NCI-H69 (cell line): ENCODE data around the gene TMEM214.
A peak's percentile ranks its signal among the peaks of the same experiment; 100 is the strongest.

ENCODE experiments used
- DNase-seq: peaks from one replicate; lab custom pipeline; 2025; lab: John Stamatoyannopoulos, UW

The TMEM214 gene

DNA sequence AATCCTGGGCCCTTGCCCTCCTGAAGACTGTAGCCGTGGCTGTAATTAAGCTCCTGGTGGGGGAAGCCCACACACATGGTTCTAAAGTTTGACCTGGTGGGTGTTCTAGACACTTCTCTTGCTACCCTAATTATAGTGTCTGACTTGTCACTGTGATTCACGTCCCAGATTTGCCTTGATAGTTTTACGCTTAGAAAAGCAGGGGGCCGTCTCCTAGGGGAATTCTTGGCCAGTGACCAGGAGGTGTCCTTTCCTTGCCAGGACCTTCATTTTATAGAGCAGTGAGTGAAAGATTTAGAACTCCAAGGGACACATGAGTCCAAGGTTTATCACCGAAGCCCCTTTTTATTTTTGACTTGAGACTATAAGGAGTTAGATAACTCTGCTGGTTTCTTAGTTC is 9.0 kb downstream of the TMEM214 start:
- DNase-seq, result peak; percentile 80

GRCh38 chr2:27042159-27042661 is 9.4 kb downstream of the TMEM214 start:
- DNase-seq, result peak; percentile 68

DNA sequence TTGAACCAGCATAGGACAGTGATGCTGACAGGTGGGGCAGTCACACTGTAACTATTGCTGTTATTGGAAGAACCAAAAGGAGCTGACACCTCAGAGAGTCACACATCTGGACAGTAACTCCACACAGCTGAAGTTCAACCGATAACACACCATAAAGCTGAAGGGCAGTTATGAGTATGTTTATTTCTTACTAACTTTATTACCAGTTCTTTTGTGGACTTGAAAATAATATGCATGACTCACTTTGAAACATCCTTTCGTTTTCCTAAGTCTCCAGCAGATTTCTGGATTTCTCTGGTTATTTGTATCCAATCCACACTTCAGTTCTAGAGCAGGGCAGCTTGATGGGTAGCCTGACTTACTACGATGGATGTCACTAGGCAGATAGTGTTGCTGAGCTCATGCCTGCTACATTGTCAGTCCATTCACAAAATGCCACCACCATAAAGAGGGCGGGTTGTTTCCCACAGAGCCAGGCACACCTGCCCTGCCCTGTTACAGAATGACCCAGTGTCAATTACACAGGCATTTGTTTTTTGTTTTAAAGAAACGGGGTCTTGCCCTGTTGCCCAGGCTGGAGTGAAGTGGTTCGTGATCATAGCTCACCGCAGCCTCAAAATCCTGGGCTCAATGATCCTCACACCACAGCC is 10.3 kb downstream of the TMEM214 start:
- no peak for DNase-seq

DNA sequence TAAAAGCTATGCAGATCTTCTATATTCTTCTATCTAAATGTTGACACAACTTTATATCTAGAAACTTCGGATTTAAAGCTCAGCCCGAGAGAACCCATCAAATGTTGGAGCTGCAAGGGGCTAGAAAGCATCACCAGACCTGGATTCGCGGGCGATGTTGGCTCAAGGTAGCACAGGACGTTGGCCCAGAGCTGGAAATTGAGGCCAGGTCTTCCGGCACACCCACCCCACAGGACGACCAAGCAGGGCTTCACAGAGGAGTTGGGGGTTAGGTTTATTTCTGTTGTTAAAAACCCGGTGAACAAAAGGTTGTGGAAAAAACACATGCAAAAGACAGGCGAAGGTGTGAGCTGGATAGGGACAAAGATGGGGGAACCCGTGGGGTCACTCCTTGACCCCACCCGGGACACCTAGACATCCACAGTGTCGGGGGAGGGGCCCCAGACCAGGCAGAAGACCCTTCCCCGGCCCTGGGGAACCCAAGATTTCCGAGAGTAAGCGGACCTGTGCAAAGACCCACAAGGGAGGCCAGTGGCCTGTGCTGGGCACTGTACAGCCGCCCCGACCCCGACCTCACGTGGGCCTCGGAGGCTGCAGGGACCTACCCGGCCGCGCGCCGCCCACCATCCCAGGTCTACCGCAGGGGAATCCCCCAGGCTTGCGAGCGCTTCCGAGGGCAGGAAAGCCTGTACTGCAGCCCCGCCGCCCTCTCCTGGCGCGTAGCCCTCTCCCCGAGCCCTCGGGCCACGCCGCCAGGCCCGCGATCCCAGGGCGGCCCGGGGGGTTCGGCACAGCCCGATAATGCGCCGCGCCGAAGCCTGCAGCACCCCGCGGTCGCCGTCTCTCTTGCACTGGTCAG is 16.9 kb downstream of the TMEM214 start:
- DNase-seq, result no peak

- DNase-seq, result peak; percentile 92
These were observed 17.7 kb downstream of the TMEM214 start for GRCh38 chr2:27050281-27050995.

DNA sequence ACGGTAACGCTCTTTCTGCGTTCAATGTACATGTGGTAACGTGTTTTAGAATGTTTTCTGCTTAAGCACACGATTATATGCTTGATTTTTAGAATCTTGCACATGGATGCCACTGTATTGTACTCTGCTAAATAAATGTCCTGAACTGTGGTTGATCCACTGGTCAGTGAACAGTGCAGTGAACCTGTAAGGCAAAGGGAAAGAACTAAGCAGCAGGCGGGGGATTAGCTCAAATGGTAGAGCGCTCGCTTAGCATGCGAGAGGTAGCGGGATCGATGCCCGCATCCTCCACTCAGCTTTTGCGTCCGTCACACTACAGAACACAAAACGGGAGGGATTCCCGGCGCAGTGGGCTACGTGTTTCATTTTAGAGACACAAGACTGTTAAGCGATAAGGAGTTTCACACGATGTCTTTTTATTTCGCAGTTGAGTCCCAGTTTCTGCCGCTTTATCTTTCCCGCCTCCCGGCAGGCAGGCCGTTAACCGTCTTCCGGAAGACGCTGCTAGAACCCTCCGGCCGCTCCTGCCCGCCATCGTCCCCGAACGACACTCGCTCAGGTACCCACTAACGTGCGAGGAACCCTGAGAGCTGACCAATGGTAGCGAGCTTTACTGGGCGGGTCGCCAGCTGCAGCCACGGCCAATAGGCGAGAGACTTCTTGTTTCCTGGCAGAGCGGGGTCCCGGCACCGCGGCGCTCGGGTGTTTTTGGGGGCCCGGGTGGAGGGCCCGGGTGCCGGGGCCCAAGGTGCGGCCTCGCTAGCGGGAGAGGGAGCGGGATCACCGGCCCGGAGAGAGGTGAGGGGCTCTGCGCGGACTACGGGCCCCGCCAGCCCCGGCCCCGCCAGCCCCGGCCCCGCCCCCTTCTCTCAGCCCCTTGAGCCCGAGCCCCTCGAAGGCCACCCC is 18.5 kb downstream of the TMEM214 start, which contains the start of gene AGBL5:
Gene AGBL5 (plus strand): TSS at position 673 of the 906 bp plus-strand sequence. CDS start 1,291 bp downstream, outside the sequence.
- peak; percentile 91 for DNase-seq

GRCh38 chr2:27051902-27052645 is 19.3 kb downstream of the TMEM214 start:
- no peak for DNase-seq

DNA sequence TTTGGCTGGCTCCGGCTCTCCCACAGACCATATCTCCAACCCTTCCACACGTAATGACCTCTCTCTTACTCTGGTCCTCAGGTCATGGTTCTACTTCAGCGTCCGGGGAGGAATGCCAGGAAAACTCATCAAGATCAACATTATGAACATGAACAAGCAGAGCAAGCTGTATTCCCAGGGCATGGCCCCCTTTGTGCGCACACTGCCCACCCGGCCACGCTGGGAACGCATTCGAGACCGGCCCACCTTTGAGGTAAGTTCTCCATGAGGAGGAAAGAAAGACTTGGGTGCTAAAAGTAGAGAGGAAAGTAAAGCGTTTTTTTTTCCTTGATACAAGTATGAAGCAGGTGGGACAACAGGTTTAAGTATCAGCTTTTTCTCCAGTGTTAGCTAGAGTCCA is 20.6 kb downstream of the TMEM214 start:
- DNase-seq, result no peak

- no peak for DNase-seq
These were observed 21.0 kb downstream of the TMEM214 start for GRCh38 chr2:27053776-27054175.

- no peak for DNase-seq
These were observed 22.0 kb downstream of the TMEM214 start for GRCh38 chr2:27054721-27055120.

DNA sequence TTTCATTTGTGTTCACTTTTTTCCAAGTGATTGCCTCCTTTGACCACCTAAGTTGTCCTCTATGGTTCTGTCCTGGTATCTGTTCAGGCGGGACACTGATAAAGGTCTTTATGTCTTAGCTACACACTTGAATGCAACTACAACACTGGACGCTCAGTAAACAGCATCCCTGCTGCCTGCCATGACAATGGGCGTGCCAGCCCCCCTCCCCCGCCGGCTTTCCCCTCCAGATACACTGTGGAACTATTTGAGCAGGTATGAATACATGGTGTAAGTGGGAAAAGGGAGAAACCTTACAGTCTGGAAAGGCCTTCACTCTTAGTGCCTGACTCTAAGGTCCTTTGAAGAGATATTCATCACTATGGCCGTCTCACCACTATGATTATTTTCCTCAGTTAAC is 24.4 kb downstream of the TMEM214 start:
- DNase-seq, result no peak

GRCh38 chr2:27058210-27058609 is 25.4 kb downstream of the TMEM214 start:
- DNase-seq, result no peak

DNA sequence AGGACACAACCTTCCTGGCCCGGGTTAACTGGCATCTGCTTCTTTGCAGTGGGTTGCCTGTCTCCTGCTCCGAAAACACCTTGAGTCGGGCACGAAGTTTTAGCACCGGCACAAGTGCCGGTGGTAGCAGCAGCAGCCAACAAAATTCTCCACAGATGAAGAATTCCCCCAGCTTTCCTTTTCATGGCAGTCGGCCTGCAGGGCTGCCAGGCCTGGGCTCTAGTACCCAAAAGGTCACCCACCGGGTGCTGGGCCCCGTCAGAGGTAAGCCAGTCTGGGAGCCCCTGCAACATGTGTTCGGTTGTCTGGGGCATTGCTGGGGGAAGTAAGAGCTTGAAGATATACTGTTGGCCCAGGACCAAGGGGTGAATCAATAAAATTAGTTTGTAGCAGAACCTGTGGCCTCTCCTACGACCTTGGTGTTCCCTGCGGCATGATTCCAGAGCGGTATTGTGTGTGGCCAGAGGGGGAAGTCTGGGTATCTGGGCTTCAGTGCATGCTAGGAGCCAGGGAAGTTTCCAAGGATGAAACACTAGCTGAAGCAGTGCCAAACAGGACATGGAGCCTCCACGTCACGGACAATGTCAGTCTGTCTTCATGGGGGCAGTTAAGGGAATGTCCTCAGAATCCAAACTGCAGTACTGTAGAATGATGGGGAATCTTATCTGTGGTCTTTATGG is 26.5 kb downstream of the TMEM214 start:
- DNase-seq, result no peak

GRCh38 chr2:27060323-27060722 is 27.6 kb downstream of the TMEM214 start:
- DNase-seq, result no peak

GRCh38 chr2:27065128-27065527 is 32.4 kb downstream of the TMEM214 start:
- DNase-seq, result no peak

GRCh38 chr2:27067385-27067784 is 34.6 kb downstream of the TMEM214 start:
- DNase-seq, result no peak

- no peak for DNase-seq
These were observed 36.7 kb downstream of the TMEM214 start for GRCh38 chr2:27069436-27069835.

DNA sequence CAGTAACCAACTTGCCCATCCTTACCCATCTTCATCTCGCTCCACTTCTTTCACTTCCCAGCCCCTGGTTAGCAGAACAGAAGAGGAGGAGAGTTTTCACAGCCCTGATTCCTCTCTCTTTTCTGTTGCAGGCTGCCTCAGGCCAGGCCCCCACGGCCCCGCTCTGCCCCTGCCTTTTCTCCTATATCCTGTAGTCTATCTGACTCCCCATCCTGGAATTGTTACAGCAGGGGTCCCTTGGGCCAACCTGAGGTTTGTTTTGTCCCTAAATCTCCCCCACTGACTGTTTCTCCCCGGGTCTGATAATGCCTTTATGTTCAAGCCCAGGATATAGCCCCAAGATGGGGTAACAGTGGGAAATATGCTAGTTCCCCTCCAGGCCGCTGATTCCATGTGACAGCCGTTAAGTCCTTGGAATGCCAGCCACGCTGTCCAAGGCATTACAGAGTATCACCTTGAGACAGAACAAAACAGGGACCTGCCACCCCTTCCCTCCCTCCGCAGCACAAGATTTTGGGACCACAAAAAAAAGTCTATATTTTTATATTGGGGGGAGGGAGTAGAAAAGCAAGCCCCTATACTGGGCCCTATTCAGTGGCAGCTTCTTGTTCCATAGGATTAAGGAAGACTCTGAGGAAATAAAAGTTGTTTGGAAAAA is 37.3 kb downstream of the TMEM214 start:
- no peak for DNase-seq

GRCh38 chr2:27070653-27071276 is 38.0 kb downstream of the TMEM214 start:
- DNase-seq, result no peak
